Stimulated activated CD8-positive, alpha-beta memory T cell treated with anti-CD3 and anti-CD28 coated beads, Interleukin-15, amount 100 ng/mL, for 48 hours (primary cell): ENCODE results near the gene MCF2L.
"Not testable (repeated sequence)": the region's sequence is repeated elsewhere in the genome, so short reads cannot be mapped to it uniquely, and the experiment has no call there.

Experiments used
- DNase-seq, 2 donors: peaks; one replicate each; pipeline ENCODE4 v3.0.0-alpha.2; 2020; ENCODE audit warnings: low read depth in 2 of 2

Gene MCF2L

GRCh38 chr13:113049981-113050380 lies 81.0 kb downstream of the MCF2L start:
- DNase-seq, result no peak

DNA sequence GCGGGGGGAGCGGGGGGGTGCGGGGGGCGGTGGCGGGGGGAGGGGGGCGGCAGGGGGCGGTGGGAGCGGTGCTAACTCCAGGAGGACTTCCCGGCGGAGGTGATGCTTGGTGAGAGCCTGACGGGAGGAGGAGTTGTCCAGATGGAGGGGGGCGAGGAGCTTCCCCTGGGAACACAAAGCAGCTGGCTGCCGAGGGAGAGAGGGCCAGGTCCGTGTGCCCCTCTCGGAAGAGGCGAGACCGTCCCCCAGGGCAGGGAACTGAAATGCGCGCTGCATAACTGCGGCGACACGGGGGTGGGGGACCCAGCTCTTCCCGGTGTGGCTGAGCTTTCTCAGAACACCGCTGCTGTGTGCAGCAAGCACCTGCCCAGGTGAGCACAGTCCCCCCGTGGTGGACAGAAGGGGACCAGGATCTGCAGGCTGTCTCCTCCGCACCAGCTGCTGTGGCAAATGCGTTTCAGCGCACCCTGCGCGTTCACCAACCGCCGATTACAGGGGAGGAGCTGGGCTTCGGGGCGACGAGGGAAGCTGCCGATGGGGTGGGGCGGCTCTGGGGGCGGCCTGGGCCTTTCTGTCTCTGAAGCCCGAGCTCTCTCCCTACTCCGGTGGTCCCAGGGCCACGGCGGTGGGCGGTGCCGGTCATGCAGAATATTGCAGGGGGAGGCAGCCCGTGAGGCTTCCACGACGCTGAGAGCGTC lies 81.9 kb downstream of the MCF2L start:
- no peak for DNase-seq

DNA sequence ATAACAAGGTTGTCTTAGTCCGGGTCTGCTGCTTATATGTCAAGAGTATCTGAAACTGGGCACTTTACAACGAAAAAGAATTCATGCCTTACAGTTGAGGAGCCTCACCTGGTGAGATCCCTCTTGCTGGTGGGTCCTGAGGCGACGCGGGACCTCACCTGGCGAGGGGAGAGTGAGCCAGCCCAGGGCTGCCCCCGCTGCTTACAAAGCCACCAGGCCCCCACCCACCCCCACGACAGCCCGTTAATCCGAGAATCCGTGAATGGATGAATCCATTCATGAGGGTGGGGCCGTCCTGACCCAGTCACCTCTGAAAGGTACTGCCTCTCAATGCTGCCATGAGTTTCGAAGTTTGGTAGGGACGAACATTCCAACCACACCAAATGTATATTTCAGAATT lies 82.6 kb downstream of the MCF2L start:
- DNase-seq, result no peak

GRCh38 chr13:113052206-113052605 lies 83.2 kb downstream of the MCF2L start:
- DNase-seq, result no peak

DNA sequence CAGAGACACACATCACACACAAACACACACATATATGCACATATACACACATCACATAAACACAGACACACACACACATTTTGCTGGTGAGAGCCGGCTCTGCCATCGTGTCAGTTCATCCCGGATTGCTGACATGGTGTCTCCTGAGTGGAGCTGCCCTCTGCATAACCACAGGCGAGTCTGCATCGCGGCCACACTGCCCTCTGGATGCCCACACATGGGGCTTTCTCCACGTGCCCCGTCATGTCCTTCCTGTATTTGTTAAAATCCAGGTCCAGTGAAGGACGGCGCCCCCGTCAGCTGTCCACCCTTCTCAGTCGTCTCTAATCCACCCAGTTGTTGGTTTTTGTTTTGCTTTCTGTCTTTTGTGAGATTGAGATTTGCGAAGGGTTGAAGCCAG lies 84.0 kb downstream of the MCF2L start:
- no peak for DNase-seq

DNA sequence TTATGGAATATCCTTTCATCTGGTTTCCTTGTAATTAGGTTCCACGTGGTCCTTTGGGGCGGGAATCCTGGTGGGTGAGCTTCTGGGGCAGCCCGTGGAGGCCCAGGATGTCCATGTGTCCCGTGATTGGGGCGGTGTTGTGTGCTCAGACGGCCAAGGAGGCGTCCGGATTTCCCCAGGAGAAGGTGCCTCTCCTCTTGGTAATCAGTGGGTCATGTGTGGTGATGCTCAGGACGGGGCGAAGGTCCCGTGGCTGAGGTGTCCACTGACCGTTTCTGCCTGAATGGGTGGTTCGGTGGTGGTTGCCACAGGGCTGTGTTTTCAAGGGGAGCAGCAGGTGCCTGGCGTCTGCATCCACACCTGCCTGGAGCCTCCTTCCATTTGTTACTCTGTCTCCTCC lies 84.4 kb downstream of the MCF2L start:
- DNase-seq, result no peak

DNA sequence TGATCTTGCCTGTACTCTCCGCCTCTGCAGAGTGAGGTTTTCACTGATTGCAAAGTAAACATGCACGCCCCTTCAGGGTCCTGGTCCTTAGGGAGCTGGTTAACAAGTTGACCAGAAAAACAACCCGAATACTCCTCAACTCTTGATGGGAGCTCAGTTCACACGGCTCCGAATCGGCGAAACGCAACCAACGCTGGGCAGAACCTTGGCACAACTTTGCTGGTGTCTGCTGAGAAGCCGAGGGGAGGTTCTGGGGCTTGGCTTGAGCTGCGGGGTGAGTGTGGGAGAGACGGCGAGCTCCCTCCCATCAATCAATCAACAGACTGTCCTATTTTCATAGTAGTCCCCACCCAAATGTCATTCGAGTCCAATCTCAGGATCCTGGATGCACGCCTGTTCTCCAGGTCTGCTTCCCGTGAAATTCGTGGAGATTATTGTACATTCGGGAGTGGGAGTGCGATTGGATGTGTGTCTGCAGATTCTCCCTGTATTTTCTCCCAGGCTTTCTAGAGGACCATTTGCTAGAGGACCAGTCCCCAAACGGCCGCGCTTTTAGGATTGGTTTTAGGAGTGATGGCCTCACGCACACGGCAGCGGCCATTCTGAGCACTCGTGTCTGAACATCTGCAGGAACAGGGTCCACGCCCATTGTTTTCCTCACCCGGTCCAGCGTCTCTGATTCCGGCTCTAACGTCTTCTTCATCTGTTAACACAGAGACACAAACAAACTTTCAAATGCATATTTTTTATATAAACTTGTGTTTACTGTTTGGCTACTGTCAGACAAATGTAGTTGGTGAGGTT lies 85.0 kb downstream of the MCF2L start:
- DNase-seq, result no peak

DNA sequence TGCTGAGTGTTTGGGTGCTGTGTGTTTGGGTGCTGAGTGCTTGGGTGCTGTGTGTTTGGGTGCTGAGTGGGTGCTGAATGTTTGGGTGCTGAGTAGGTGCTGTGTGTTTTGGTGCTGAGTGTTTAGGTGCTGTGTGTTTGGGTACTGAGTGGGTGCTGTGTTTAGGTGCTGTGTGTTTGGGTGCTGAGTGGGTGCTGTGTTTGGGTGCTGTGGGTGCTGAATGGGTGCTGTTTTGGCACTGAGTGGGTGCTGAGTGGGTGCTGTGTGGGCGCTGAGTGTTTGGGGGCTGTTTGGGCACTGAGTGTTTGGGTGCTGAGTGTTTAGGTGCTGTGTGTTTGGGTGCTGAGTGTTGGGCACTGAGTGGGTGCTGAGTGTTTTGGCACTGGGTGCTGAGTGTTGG lies 88.1 kb downstream of the MCF2L start:
- no peak for DNase-seq

DNA sequence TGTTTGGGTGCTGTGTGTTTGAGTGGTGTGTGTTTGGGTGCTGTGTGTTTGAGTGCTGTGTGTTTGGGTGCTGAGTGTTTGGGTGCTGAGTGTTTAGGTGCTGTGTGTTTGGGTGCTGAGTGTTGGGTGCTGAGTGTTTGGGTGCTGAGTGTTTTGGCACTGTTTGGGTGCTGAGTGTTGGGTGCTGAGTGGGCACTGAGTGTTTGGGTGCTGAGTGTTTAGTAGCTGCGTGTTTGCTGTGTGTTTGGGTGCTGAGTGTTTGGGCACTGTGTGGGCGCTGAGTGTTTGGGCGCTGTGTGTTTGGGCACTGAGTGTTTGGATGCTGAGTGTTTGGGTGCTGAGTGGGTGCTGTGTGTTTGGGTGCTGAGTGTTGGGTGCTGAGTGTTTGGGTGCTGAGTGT lies 88.5 kb downstream of the MCF2L start:
- DNase-seq, result not testable (repeated sequence)

DNA sequence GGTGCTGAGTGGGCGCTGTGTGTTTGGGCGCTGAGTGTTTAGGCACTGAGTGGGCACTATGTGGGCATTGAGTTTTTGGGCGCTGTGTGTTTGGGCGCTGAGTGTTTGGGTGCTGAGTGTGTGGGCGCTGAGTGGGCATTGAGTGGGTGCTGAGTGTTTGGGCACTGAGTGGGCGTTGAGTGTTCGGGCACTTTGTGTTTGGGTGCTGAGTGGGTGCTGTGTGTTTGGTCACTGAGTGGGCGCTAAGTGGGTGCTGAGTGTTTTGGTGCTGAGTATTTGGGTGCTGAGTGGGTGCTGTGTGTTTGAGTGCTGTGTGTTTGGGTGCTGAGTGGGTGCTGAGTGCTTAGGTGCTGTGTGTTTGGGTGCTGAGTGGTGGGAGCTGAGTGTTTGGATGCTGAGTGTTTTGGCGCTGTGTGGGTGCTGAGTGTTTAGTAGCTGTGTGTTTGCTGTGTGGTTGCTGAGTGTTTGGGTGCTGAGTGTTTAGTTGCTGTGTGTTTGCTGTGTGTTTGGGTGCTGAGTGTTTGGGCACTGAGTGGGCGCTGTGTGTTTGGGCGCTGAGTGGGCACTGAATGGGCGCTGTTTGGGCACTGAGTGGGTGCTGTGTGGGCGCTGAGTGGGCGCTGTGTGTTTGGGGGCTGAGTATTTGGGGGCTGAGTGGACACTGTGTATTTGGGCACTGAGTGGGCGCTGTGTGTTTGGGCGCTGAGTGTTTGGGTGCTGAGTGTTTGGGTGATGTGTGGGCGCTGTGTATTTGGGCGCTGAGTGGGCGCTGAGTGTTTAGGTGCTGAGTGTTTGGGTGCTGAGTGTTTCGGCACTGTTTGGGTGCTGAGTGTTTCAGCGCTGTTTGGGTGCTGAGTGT lies 89.3 kb downstream of the MCF2L start:
- no peak for DNase-seq

- DNase-seq, result no peak
Observed at GRCh38 chr13:113058988-113059850, 90.2 kb downstream of the MCF2L start.

GRCh38 chr13:113059891-113060290 lies 90.9 kb downstream of the MCF2L start:
- no peak for DNase-seq

GRCh38 chr13:113060557-113061270 lies 91.7 kb downstream of the MCF2L start:
- no peak for DNase-seq

DNA sequence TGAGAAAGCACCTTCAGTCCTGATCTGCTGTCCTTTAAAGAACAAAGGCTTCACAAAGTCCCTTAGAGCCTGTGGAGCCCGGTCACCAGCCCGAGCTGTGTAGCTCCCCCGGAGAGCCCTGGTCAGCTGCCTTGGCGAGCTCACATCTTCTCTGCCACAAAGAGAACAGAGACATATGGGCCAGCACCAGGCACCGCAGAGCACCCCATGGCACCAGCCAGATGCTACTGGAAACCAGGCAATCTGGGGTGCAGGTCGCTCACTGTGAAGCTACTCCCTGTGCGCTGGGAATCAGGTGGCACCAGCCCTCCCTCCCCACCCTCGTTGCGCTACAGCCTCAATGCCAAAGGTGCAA lies 92.2 kb downstream of the MCF2L start:
- DNase-seq, result no peak

GRCh38 chr13:113061796-113062425 lies 92.9 kb downstream of the MCF2L start:
- no peak for DNase-seq

DNA sequence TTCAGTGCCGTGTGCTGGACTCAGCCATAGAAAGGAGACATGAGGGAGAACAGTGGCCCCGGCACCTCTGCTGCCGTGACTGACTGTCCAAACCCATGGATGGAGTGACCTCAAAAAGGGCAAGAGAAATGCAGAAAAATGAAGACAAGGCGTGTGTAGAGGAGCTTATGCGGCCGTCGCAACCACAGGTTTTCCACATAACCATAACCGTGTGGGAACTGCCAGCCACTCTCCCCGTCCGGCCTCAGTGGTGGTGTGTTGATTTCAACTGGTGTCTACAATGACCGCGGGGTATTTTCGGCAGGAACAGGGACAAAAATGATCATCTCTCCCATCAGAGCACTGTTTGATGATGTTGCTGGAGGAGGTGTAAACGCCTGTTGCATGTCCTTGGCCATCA lies 93.7 kb downstream of the MCF2L start:
- DNase-seq, result no peak

GRCh38 chr13:113063091-113063491 lies 94.1 kb downstream of the MCF2L start:
- no peak for DNase-seq

DNA sequence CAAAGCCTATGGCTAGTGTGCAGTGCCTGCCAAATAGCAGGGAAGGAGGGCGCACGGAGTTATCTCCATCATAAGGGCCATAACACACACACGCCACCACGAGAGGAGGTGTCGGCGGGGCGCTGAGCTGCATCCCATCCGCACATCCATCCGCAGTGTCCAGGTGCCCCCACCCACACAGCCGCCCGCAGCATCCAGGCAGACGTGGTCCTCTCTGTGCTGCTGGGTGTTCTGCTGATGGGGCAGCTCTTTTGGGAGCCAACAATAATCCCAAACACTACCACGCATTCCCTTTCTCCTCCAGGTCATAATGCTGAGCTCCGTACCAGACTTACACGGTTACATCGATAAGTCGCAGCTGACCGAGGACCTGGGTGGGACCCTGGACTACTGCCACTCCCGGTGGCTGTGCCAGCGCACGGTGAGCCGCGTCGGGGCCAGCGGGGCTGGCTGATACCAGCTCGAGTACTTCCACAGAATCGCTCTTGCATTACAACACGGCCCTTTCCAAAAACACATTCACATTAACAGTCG lies 95.1 kb downstream of the MCF2L start:
- no peak for DNase-seq

- no peak for DNase-seq
Observed at GRCh38 chr13:113064534-113065405, 95.8 kb downstream of the MCF2L start.
